Nephron (organoid): ENCODE results near the gene SMIM31.

Experiments
- H3K27ac Mint-ChIP-seq, 3 experiments: 2 replicates each; pipeline ENCODE4 v1.8.0; 2020; ENCODE audit warnings: mixed read lengths in 3 of 3, mild to moderate bottlenecking in 2 of 3, moderate library complexity in 1 of 3
- H3K27me3 Mint-ChIP-seq: 2 replicates; pipeline ENCODE4 v1.8.0; 2021; ENCODE audit warnings: low read depth, mild to moderate bottlenecking, moderate library complexity, mixed read lengths
- H3K36me3 Mint-ChIP-seq: 2 replicates; pipeline ENCODE4 v1.8.0; 2020; ENCODE audit warnings: low read depth, mixed read lengths
- H3K4me1 Mint-ChIP-seq: 2 replicates; pipeline ENCODE4 v1.8.0; 2020; ENCODE audit warnings: mixed read lengths
- H3K4me3 Mint-ChIP-seq, 3 experiments: 2 replicates each; pipeline ENCODE4 v1.8.0; 2020; ENCODE audit warnings: mild to moderate bottlenecking in 3 of 3, mixed read lengths in 3 of 3, moderate library complexity in 2 of 3
- H3K9me3 Mint-ChIP-seq: 2 replicates; pipeline ENCODE4 v1.8.0; 2020; ENCODE audit warnings: mixed read lengths
- TF ChIP-seq, protein P1 (sequence below), 3 experiments: fragments of 200-600 bp; sonication (generic); IDR thresholded peaks; one replicate each; pipeline ENCODE4 v1.5.0; 2021; ENCODE audit warnings: antibody characterized with exemption in 3 of 3; ENCODE audit not compliant: unreplicated experiment in 3 of 3

The SMIM31 gene

DNA sequence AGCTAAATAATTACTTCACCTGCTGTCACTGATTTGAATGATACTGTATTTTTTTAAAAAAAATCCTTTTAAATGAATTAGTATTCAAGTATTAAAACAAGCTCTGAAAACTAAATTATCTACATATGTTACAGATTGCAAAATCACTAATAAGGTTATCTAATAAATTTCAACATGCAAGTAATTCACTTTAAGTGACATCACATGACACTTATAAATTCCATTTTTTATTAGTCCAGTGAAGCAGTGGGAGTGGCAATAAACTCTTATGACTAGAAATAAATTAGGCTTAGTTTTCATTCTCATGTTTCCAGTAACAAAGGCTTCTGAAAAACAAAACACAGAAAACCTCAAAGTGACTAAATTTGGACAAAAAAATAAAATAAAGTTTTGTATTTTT, 36.3 kb downstream of the SMIM31 start:
- H3K9me3 Mint-ChIP-seq, result no peaks in the 10 kb centered on the region
- no peak overlapping the region for H3K27ac Mint-ChIP-seq
- no peaks in the 10 kb centered on the region for H3K36me3 Mint-ChIP-seq
- H3K4me3 Mint-ChIP-seq, result no peak overlapping the region
- H3K4me1 Mint-ChIP-seq, result no peaks in the 10 kb centered on the region
- TF ChIP-seq, protein P1, sequence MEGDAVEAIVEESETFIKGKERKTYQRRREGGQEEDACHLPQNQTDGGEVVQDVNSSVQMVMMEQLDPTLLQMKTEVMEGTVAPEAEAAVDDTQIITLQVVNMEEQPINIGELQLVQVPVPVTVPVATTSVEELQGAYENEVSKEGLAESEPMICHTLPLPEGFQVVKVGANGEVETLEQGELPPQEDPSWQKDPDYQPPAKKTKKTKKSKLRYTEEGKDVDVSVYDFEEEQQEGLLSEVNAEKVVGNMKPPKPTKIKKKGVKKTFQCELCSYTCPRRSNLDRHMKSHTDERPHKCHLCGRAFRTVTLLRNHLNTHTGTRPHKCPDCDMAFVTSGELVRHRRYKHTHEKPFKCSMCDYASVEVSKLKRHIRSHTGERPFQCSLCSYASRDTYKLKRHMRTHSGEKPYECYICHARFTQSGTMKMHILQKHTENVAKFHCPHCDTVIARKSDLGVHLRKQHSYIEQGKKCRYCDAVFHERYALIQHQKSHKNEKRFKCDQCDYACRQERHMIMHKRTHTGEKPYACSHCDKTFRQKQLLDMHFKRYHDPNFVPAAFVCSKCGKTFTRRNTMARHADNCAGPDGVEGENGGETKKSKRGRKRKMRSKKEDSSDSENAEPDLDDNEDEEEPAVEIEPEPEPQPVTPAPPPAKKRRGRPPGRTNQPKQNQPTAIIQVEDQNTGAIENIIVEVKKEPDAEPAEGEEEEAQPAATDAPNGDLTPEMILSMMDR (IDR thresholded peaks at IDR 0.05; ENCODE audit: unreplicated experiment in 3 of 3), result no peak
- H3K27me3 Mint-ChIP-seq, result no peaks in the 10 kb centered on the region

DNA sequence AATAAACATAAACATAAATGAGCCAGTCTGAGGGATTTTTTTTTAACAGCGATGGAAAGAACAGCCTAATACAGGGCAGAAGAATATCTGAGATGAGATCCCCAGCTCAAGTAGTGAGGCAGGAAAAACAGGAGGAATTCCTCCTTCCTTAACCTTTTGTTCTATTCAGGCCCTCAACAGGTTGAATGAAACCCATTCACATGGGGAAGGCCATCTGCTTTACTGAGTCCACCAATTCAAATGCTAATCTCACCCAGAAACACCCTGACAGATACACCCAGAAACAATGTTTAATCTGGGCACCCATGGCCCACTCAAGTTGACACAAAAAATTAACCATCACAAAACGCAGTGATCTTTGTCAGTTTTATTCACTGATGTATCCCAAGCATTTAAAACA, 45.5 kb downstream of the SMIM31 start:
- Mint-ChIP-seq H3K27ac (no peak overlapping the region), H3K4me1 (no peaks in the 10 kb centered on the region), H3K36me3 (no peaks in the 10 kb centered on the region), H3K9me3 (no peaks in the 10 kb centered on the region), H3K27me3 (peaks cover 6% of the 10 kb centered on the region), H3K4me3 (no peak overlapping the region)
- TF ChIP-seq, protein P1 (IDR thresholded peaks at IDR 0.05; ENCODE audit: unreplicated experiment in 3 of 3), result no peak

DNA sequence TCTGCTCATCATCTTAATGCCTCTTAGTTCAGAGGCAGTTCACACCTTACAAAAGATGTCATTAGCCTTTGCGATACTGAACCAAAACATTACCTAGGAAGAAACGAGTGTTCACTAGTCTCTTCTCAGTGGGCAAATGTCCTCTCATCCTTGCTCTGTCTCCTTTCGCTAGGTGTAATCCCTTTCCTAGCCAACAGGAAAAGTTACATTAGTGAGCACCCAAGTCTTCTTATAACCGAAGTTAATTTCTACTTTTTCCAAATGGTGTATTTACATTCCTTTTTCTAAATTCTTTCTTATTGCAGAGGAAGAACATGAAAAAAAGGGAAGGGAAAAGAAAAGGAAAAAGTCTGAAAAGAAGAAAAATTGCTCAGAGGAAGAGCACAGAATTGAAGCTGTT, 46.9 kb downstream of the SMIM31 start:
- Mint-ChIP-seq H3K27me3 (peaks cover 7% of the 10 kb centered on the region), H3K4me1 (no peaks in the 10 kb centered on the region), H3K4me3 (no peak overlapping the region), H3K9me3 (no peaks in the 10 kb centered on the region), H3K27ac (peak overlapping the region in 1 of 3 experiments; percentile 3), H3K36me3 (no peaks in the 10 kb centered on the region)
- TF ChIP-seq, protein P1 (IDR thresholded peaks at IDR 0.05; ENCODE audit: unreplicated experiment in 3 of 3), result no peak

DNA sequence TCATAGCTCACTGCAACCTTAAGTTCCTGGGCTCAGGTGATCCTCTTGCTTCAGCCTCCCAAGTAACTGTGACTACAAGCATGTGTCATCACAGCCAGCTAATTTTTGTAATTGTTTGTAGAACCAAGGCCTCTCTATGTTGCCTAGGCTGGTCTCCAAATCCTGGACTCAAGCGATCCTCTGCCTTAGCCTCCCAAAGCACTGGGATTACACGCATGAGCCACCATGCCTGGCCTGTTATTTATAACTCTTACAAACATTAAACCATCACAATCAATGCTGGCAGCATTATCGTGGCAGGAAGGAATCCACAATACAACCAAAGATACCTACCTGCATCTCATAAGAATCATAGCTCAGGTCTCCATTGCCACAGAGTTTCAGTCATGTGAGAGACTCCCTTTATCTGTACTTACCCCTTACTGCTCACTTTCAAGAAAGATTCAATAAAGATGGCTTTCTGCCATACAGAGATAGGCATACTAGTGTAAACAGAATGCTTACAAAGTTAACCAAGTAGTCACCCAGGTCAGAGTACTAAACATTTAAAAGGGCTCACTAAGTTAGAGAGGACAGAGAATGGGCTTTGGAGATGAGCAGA, 48.5 kb downstream of the SMIM31 start:
- Mint-ChIP-seq H3K27me3 (peaks cover 15% of the 10 kb centered on the region), H3K4me3 (no peak overlapping the region), H3K36me3 (no peaks in the 10 kb centered on the region), H3K9me3 (no peaks in the 10 kb centered on the region), H3K4me1 (no peaks in the 10 kb centered on the region), H3K27ac (peak overlapping the region; percentile 42 to 59 (median 44))
- TF ChIP-seq, protein P1 (IDR thresholded peaks at IDR 0.05; ENCODE audit: unreplicated experiment in 3 of 3), result no peak

DNA sequence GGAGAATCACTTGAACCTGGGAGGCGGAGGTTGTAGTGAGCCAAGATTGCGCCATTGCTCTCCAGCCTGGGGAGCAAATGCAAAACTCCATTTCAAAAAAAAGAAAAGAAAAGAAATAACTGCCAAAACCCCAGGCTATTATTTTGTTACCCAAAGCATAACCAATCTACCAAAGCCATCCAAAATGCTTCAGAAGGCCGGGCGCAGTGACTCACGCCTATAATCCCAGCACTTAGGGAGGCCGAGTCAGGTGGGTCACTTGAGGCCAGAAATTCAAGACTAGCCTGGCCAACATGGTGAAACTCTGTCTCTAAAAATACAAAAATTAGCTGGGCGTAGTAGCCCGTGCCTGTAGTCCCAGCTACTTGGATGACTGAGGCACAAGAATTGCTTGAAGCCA, 49.8 kb downstream of the SMIM31 start:
- no peak overlapping the region for H3K4me3 Mint-ChIP-seq
- no peaks in the 10 kb centered on the region for H3K9me3 Mint-ChIP-seq
- H3K27ac Mint-ChIP-seq, result no peak overlapping the region
- H3K4me1 Mint-ChIP-seq, result no peaks in the 10 kb centered on the region
- no peaks in the 10 kb centered on the region for H3K36me3 Mint-ChIP-seq
- TF ChIP-seq, protein P1 (IDR thresholded peaks at IDR 0.05; ENCODE audit: unreplicated experiment in 3 of 3), result no peak
- H3K27me3 Mint-ChIP-seq, result peaks cover 15% of the 10 kb centered on the region

DNA sequence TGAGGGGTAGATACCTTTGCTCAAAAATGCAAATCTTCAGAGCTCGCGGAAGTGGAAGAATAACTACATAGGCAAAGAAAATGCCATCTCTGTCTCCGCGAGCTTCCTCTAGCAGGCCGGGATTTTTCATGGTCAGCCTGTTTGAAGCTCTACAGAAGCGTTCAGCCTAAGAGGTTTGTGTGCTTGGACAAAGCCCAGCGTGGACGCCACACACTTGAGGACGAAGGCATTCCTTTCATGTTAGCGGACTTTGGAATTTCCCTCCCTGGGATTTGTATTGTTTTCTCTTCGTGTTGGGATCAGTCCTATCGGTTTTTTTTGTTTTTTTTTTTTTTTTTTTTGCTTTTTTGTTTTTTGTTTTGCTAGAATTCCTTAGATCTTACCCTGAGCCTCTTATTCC, 53.7 kb downstream of the SMIM31 start:
- H3K4me1 Mint-ChIP-seq, result no peaks in the 10 kb centered on the region
- H3K9me3 Mint-ChIP-seq, result no peaks in the 10 kb centered on the region
- TF ChIP-seq, protein P1 (IDR thresholded peaks at IDR 0.05; ENCODE audit: unreplicated experiment in 3 of 3), result no peak
- H3K4me3 Mint-ChIP-seq, result no peak overlapping the region
- no peaks in the 10 kb centered on the region for H3K36me3 Mint-ChIP-seq
- peaks cover 15% of the 10 kb centered on the region for H3K27me3 Mint-ChIP-seq
- H3K27ac Mint-ChIP-seq, result peak overlapping the region in 2 of 3 experiments; percentile 16 to 40
